ENCODE measurements around the gene ZNHIT1.
A peak's percentile ranks its signal among the peaks of the same experiment; 100 is the strongest.

ZNHIT1 gene

DNA sequence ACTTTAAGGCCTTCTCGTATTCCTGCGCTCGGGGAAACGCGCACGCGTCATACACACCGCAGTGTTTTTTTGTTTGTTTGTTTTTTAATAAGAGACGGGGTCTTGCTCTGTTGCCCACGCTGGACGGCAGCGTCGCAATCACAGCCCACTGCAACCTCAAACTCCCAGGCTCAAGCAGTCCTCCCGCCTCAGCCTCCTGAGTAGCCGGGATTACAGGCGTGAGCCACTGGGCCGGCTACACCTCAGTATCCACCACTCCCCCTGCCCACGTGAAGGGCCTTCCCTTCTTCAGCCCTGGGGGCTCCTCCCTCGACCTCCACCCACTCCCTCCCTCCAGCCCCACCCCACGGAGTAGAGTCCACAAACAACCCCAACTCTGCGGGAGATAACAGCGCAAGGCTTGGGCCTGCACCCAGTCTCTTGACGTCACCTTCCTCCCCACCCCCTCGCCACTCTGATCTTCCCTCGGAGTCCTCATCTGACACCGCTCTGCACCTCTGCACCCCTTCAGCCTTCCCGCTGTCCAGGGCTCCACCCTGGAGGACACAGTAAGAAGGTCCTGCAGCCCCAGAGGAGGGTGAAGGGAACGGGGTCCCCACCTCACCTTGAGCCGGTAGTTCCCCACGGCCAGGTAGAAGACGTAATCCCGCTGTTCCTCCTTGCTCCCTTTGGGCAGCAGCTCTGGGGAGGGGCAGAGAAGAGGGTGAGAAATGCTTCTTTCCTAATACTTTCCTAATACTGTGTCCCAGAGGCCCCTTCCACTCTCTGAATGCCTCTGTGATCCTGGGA is 22.5 kb downstream of the ZNHIT1 start:
- H3K4me1 ChIP-seq (ENCODE audit: control insufficient read depth in 5 of 5, insufficient read depth in 5 of 5, low read length in 5 of 5), result peaks cover 14 to 87% (median 82%) of the 10 kb centered on the region in 5 donors
- peaks cover 0 to 29% (median 12%) of the 10 kb centered on the region in 5 donors for H3K36me3 ChIP-seq (ENCODE audit: control insufficient read depth in 5 of 5, insufficient read depth in 5 of 5, low read length in 5 of 5)
- H3K27me3 ChIP-seq (ENCODE audit: control insufficient read depth in 5 of 5, insufficient read depth in 4 of 5, low read length in 5 of 5), result no peaks in the 10 kb centered on the region
- H3K4me3 ChIP-seq (ENCODE audit: low read depth in 1 of 5, low read length in 5 of 5), result peak overlapping the region in 1 of 5 donors; percentile 15
- peak overlapping the region in 1 of 5 donors; percentile 25 for H3K9ac ChIP-seq (ENCODE audit: low read length in 5 of 5)
- H3K27ac ChIP-seq (ENCODE audit: low read depth, low read length), result peak overlapping the region; percentile 93
- no peaks in the 10 kb centered on the region for H3K9me3 ChIP-seq (ENCODE audit: control insufficient read depth in 5 of 5, low read length in 5 of 5)

DNA sequence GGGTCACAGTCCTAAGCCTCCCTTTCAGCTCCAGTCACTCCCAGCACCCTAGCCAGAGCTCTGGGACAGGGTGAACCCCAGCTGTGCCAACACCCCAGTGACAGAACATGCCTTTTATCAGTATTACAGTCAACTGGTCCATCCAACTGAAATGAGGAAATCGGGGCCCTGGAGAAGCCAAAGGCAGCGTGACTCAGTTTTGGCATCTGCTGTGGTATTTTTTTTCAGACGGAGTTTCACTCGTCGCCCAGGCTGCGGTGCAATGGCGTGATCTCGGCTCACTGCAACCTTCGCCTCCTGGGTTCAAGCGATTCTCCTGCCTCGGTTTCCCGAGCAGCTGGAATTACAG is 23.0 kb downstream of the ZNHIT1 start:
- peak overlapping the region; percentile 93 for H3K27ac ChIP-seq (ENCODE audit: low read depth, low read length)
- H3K36me3 ChIP-seq (ENCODE audit: control insufficient read depth in 5 of 5, insufficient read depth in 5 of 5, low read length in 5 of 5), result peaks cover 0 to 24% (median 12%) of the 10 kb centered on the region in 5 donors
- peaks cover 15 to 88% (median 87%) of the 10 kb centered on the region in 5 donors for H3K4me1 ChIP-seq (ENCODE audit: control insufficient read depth in 5 of 5, insufficient read depth in 5 of 5, low read length in 5 of 5)
- peak overlapping the region in 1 of 5 donors; percentile 25 for H3K9ac ChIP-seq (ENCODE audit: low read length in 5 of 5)
- no peaks in the 10 kb centered on the region for H3K9me3 ChIP-seq (ENCODE audit: control insufficient read depth in 5 of 5, low read length in 5 of 5)
- no peaks in the 10 kb centered on the region for H3K27me3 ChIP-seq (ENCODE audit: control insufficient read depth in 5 of 5, insufficient read depth in 4 of 5, low read length in 5 of 5)
- peak overlapping the region in 1 of 5 donors; percentile 15 for H3K4me3 ChIP-seq (ENCODE audit: low read depth in 1 of 5, low read length in 5 of 5)

DNA sequence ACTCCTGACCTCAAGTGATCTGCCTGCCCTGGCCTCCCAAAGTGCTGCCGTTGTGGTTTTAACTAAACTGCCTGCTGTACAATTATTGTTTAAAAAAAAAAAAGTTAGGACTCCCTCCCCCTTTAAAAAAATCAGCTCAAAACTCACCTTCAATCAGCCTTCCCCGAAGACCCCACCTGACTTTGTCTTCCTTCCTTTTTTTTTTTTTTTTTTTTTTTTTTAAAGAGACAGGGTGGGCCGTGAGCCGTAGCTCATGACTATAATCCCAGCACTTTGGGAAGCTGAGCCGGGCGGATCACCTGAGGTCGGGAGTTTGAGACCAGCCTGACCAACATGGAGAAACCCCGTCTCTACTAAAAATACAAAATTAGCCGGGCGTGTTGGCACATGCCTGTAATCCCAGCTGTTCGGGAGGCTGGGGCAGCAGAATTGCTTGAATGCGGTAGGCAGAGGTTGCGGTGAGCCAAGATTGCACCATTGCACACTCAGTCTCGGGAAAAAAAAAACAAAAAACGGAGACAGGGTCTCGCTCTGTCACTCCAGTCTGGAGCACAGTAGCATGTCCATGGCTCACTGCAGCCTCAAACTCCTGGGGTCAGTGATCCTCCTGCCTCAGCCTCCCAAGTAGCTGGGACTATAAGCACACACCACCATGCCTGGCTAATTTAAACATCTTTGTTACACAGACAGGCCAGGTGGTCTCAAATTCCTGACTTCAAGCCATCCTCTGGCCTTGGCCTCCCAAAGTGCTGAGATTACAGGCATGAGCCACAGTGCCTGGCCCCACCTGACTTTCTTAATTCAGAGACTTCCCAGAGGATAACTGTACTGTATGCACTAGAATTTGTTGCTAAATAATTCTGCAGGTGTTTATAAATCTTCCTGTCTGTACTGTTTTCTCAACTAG is 23.7 kb downstream of the ZNHIT1 start:
- Histone ChIP-seq H3K36me3 (ENCODE audit: control insufficient read depth in 5 of 5, insufficient read depth in 5 of 5, low read length in 5 of 5) (peaks cover 0 to 21% (median 12%) of the 10 kb centered on the region in 5 donors), H3K9ac (ENCODE audit: low read length in 5 of 5) (no peak overlapping the region), H3K4me1 (ENCODE audit: control insufficient read depth in 5 of 5, insufficient read depth in 5 of 5, low read length in 5 of 5) (peaks cover 15 to 83% (median 80%) of the 10 kb centered on the region in 5 donors), H3K27ac (ENCODE audit: low read depth, low read length) (peak overlapping the region; percentile 98), H3K27me3 (ENCODE audit: control insufficient read depth in 5 of 5, insufficient read depth in 4 of 5, low read length in 5 of 5) (no peaks in the 10 kb centered on the region), H3K9me3 (ENCODE audit: control insufficient read depth in 5 of 5, low read length in 5 of 5) (no peaks in the 10 kb centered on the region), H3K4me3 (ENCODE audit: low read depth in 1 of 5, low read length in 5 of 5) (no peak overlapping the region)

- H3K36me3 ChIP-seq (ENCODE audit: control insufficient read depth in 5 of 5, insufficient read depth in 5 of 5, low read length in 5 of 5), result peaks cover 0 to 21% (median 16%) of the 10 kb centered on the region in 5 donors
- H3K4me1 ChIP-seq (ENCODE audit: control insufficient read depth in 5 of 5, insufficient read depth in 5 of 5, low read length in 5 of 5), result peaks cover 5 to 63% (median 59%) of the 10 kb centered on the region in 5 donors
- peak overlapping the region; percentile 51 to 98 (median 93) for H3K9ac ChIP-seq (ENCODE audit: low read length in 5 of 5)
- no peaks in the 10 kb centered on the region for H3K9me3 ChIP-seq (ENCODE audit: control insufficient read depth in 5 of 5, low read length in 5 of 5)
- peak overlapping the region; percentile 98 for H3K27ac ChIP-seq (ENCODE audit: low read depth, low read length)
- H3K27me3 ChIP-seq (ENCODE audit: control insufficient read depth in 5 of 5, insufficient read depth in 4 of 5, low read length in 5 of 5), result no peaks in the 10 kb centered on the region
- H3K4me3 ChIP-seq (ENCODE audit: low read depth in 1 of 5, low read length in 5 of 5), result peak overlapping the region; percentile 66 to 98 (median 88)
Measured at GRCh38 chr7:101243646-101244374, 25.8 kb downstream of the ZNHIT1 start.

DNA sequence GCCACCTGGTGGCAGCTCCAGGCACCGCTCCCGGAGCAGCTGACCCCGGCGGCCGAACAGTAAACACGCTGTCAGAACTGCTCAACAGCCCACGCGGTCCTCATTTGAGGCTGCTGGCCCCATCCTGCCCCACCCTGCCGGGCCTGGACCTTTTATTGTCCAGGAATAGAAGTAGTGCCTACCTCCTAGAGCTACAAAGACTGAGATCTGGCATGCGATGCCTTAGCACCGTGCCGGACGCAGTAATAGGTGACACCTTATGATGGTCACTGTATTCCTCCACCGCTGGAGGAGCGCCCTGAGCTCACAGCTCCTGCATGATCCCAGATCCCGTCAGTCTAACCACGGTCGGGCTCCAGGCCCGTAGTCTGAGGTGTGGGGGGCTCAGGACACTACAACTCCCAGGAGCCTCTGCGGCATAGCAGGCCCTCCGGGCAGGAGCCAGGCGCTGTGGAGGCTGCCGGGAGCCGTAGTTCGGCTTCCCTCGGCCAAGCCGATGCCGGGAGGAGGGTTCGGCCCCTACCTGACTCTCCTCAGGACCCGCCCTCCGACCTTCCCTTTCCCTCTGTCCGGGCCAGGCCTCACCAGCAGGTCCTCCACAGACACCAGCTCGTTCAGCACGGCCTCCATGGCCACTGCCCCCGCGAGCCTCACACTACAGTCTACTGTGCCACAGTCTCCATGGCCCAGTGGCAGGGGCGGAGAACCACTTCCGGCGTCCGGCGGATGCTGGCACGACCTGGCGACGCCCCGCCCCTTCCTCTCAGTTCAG is 26.6 kb downstream of the ZNHIT1 start, which contains the start of gene FIS1:
FIS1 (minus strand) TSS at position 707 of the 772 bp plus-strand sequence; CDS start at position 630, 77 bp downstream.
- peaks cover 0 to 25% (median 13%) of the 10 kb centered on the region in 5 donors for H3K36me3 ChIP-seq (ENCODE audit: control insufficient read depth in 5 of 5, insufficient read depth in 5 of 5, low read length in 5 of 5)
- no peaks in the 10 kb centered on the region for H3K27me3 ChIP-seq (ENCODE audit: control insufficient read depth in 5 of 5, insufficient read depth in 4 of 5, low read length in 5 of 5)
- peak within 1 kb of the TSS; percentile 83 to 98 (median 93) for H3K9ac ChIP-seq (ENCODE audit: low read length in 5 of 5)
- peak within 1 kb of the TSS; percentile 86 to 98 (median 90) for H3K4me3 ChIP-seq (ENCODE audit: low read depth in 1 of 5, low read length in 5 of 5)
- peaks cover 5 to 55% (median 52%) of the 10 kb centered on the region in 5 donors for H3K4me1 ChIP-seq (ENCODE audit: control insufficient read depth in 5 of 5, insufficient read depth in 5 of 5, low read length in 5 of 5)
- no peaks in the 10 kb centered on the region for H3K9me3 ChIP-seq (ENCODE audit: control insufficient read depth in 5 of 5, low read length in 5 of 5)
- H3K27ac ChIP-seq (ENCODE audit: low read depth, low read length), result peak within 1 kb of the TSS; percentile 98

- peak overlapping the region in 4 of 5 donors; percentile 83 to 98 (median 94) for H3K9ac ChIP-seq (ENCODE audit: low read length in 5 of 5)
- H3K27ac ChIP-seq (ENCODE audit: low read depth, low read length), result peak overlapping the region; percentile 98
- H3K4me1 ChIP-seq (ENCODE audit: control insufficient read depth in 5 of 5, insufficient read depth in 5 of 5, low read length in 5 of 5), result peaks cover 5 to 50% (median 46%) of the 10 kb centered on the region in 5 donors
- peak overlapping the region; percentile 86 to 98 (median 89) for H3K4me3 ChIP-seq (ENCODE audit: low read depth in 1 of 5, low read length in 5 of 5)
- H3K9me3 ChIP-seq (ENCODE audit: control insufficient read depth in 5 of 5, low read length in 5 of 5), result no peaks in the 10 kb centered on the region
- no peaks in the 10 kb centered on the region for H3K27me3 ChIP-seq (ENCODE audit: control insufficient read depth in 5 of 5, insufficient read depth in 4 of 5, low read length in 5 of 5)
- H3K36me3 ChIP-seq (ENCODE audit: control insufficient read depth in 5 of 5, insufficient read depth in 5 of 5, low read length in 5 of 5), result peaks cover 0 to 23% (median 8%) of the 10 kb centered on the region in 5 donors
Measured at GRCh38 chr7:101245147-101245668, 27.2 kb downstream of the ZNHIT1 start.

- peaks cover 0 to 18% (median 3%) of the 10 kb centered on the region in 5 donors for H3K36me3 ChIP-seq (ENCODE audit: control insufficient read depth in 5 of 5, insufficient read depth in 5 of 5, low read length in 5 of 5)
- no peak overlapping the region for H3K4me3 ChIP-seq (ENCODE audit: low read depth in 1 of 5, low read length in 5 of 5)
- peaks cover 7 to 50% (median 42%) of the 10 kb centered on the region in 5 donors for H3K4me1 ChIP-seq (ENCODE audit: control insufficient read depth in 5 of 5, insufficient read depth in 5 of 5, low read length in 5 of 5)
- H3K9ac ChIP-seq (ENCODE audit: low read length in 5 of 5), result no peak overlapping the region
- H3K9me3 ChIP-seq (ENCODE audit: control insufficient read depth in 5 of 5, low read length in 5 of 5), result no peaks in the 10 kb centered on the region
- H3K27ac ChIP-seq (ENCODE audit: low read depth, low read length), result no peak overlapping the region
- H3K27me3 ChIP-seq (ENCODE audit: control insufficient read depth in 5 of 5, insufficient read depth in 4 of 5, low read length in 5 of 5), result no peaks in the 10 kb centered on the region
Measured at GRCh38 chr7:101248276-101248675, 30.3 kb downstream of the ZNHIT1 start.

DNA sequence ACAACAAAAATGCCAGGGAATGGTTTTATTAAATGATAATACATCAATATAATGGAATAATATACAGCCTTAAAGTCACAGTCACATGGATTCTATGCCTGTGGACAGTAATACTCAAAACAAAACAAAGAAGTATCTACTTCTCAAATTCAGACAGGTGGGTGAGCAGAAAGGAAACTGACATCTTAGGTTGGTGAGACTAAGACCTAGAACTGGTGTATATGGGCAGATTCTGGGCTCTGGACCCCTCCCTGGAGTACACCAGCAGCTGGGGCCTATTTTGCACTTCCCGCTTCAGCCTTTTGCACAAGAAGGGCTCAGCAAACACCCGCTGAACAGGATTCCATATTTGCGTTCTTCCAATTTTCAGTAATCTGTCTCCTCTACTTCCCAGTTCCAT is 32.4 kb downstream of the ZNHIT1 start:
- Histone ChIP-seq H3K27me3 (ENCODE audit: control insufficient read depth in 5 of 5, insufficient read depth in 4 of 5, low read length in 5 of 5) (no peaks in the 10 kb centered on the region), H3K4me3 (ENCODE audit: low read depth in 1 of 5, low read length in 5 of 5) (no peak overlapping the region), H3K36me3 (ENCODE audit: control insufficient read depth in 5 of 5, insufficient read depth in 5 of 5, low read length in 5 of 5) (peaks cover 0 to 18% (median 3%) of the 10 kb centered on the region in 5 donors), H3K9me3 (ENCODE audit: control insufficient read depth in 5 of 5, low read length in 5 of 5) (no peaks in the 10 kb centered on the region), H3K27ac (ENCODE audit: low read depth, low read length) (no peak overlapping the region), H3K9ac (ENCODE audit: low read length in 5 of 5) (peak overlapping the region in 3 of 5 donors; percentile 30 to 46 (median 35)), H3K4me1 (ENCODE audit: control insufficient read depth in 5 of 5, insufficient read depth in 5 of 5, low read length in 5 of 5) (peaks cover 3 to 31% (median 25%) of the 10 kb centered on the region in 5 donors)

Data from subcutaneous abdominal adipose tissue (tissue), 5 donors.